ENCODE results near the gene FAM162A. TPM values are rescaled to one million over a fixed set of nuclear protein-coding genes. Genes with fewer than 3 reads are reported as not detected.
A peak's percentile ranks its signal among the peaks of the same experiment; 100 is the strongest.

The FAM162A gene
- total RNA-seq, result 50.8 to 52.8 TPM (median 51.2 TPM) in 3 replicates

GRCh38 chr3:122383771-122384697, at the start of gene FAM162A:
TSS of gene FAM162A (plus strand) at chr3:122384182. CDS start at chr3:122384266, 84 bp downstream.
- no peaks in the 10 kb centered on the region for H3K9me3 Mint-ChIP-seq
- no peaks in the 10 kb centered on the region for H3K27me3 Mint-ChIP-seq (ENCODE audit: low read depth)
- H3K4me3 Mint-ChIP-seq, result peak within 1 kb of the TSS; percentile 90
- TF ChIP-seq CTCF (IDR thresholded peaks at IDR 0.05; ENCODE audit: unreplicated experiment), result peak; percentile 26
- H3K27ac Mint-ChIP-seq, result peak within 1 kb of the TSS; percentile 92
- H3K36me3 Mint-ChIP-seq, result peaks cover 11% of the 10 kb centered on the region
- peak; percentile 86 to 93 for DNase-seq (ENCODE audit: low spot score in 2 of 2, unreplicated experiment in 2 of 2)
- peaks cover 27% of the 10 kb centered on the region for H3K4me1 Mint-ChIP-seq

GRCh38 chr3:122342803-122343202, 41.2 kb upstream of the FAM162A start:
- TF ChIP-seq CTCF (IDR thresholded peaks at IDR 0.05; ENCODE audit: unreplicated experiment), result no peak
- no peak for DNase-seq (ENCODE audit: low spot score in 2 of 2, unreplicated experiment in 2 of 2)
- H3K27me3 Mint-ChIP-seq (ENCODE audit: low read depth), result peaks cover 5% of the 10 kb centered on the region
- H3K4me1 Mint-ChIP-seq, result no peaks in the 10 kb centered on the region
- no peak overlapping the region for H3K27ac Mint-ChIP-seq
- no peak overlapping the region for H3K4me3 Mint-ChIP-seq
- H3K36me3 Mint-ChIP-seq, result no peaks in the 10 kb centered on the region
- H3K9me3 Mint-ChIP-seq, result peaks cover 21% of the 10 kb centered on the region

GRCh38 chr3:122343654-122344053, 40.3 kb upstream of the FAM162A start:
- Mint-ChIP-seq H3K4me3 (no peak overlapping the region), H3K4me1 (no peaks in the 10 kb centered on the region), H3K27me3 (ENCODE audit: low read depth) (peaks cover 4% of the 10 kb centered on the region), H3K27ac (no peak overlapping the region), H3K9me3 (peaks cover 24% of the 10 kb centered on the region), H3K36me3 (no peaks in the 10 kb centered on the region)
- TF ChIP-seq CTCF (IDR thresholded peaks at IDR 0.05; ENCODE audit: unreplicated experiment), result no peak
- DNase-seq (ENCODE audit: low spot score in 2 of 2, unreplicated experiment in 2 of 2), result no peak

- H3K27me3 Mint-ChIP-seq (ENCODE audit: low read depth), result no peaks in the 10 kb centered on the region
- no peaks in the 10 kb centered on the region for H3K36me3 Mint-ChIP-seq
- peaks cover 17% of the 10 kb centered on the region for H3K9me3 Mint-ChIP-seq
- no peaks in the 10 kb centered on the region for H3K4me1 Mint-ChIP-seq
- TF ChIP-seq CTCF (IDR thresholded peaks at IDR 0.05; ENCODE audit: unreplicated experiment), result no peak
- no peak overlapping the region for H3K27ac Mint-ChIP-seq
- DNase-seq (ENCODE audit: low spot score in 2 of 2, unreplicated experiment in 2 of 2), result no peak
- H3K4me3 Mint-ChIP-seq, result no peak overlapping the region
These were observed 34.8 kb upstream of the FAM162A start for GRCh38 chr3:122349171-122349570.

- no peak for DNase-seq (ENCODE audit: low spot score in 2 of 2, unreplicated experiment in 2 of 2)
- TF ChIP-seq CTCF (IDR thresholded peaks at IDR 0.05; ENCODE audit: unreplicated experiment), result no peak
- Mint-ChIP-seq H3K4me1 (no peaks in the 10 kb centered on the region), H3K9me3 (peaks cover 10% of the 10 kb centered on the region), H3K27ac (no peak overlapping the region), H3K27me3 (ENCODE audit: low read depth) (no peaks in the 10 kb centered on the region), H3K36me3 (no peaks in the 10 kb centered on the region), H3K4me3 (no peak overlapping the region)
These were observed 33.1 kb upstream of the FAM162A start for GRCh38 chr3:122350814-122351418.

All from mesothelial cell of epicardium (in vitro differentiated cells).